Heart left ventricle (tissue), 16 donors: Measurements from ENCODE around the gene SMIM5. TPM values are rescaled to one million over a fixed set of nuclear protein-coding genes. Genes with fewer than 3 reads are reported as not detected.

ENCODE experiments used
- ATAC-seq, 4 donors: fragments of 200-7000 bp; cut with Tn5 transposase; one replicate each; pipeline ENCODE4 v1.9.1; 2020 to 2022; ENCODE audit warnings: moderate library complexity in 4 of 4, mild to moderate bottlenecking in 3 of 4, moderate number of reproducible peaks in 1 of 4
- DNase-seq, 5 donors: peaks; one replicate each; pipeline ENCODE4 v3.0.0-alpha.2; 2020
- H3K27ac ChIP-seq, 12 donors: fragments of 200-600 bp; sonication (generic) in 4 of 12; one replicate each; pipeline versions ENCODE4 v1.5.0 to v1.8.0; 2016 to 2022; ENCODE audit warnings: mild to moderate bottlenecking in 2 of 12
- H3K27me3 ChIP-seq, 9 donors: fragments of 200-600 bp; sonication (generic) in 2 of 9; one replicate each; pipeline versions ENCODE4 v1.5.1 to v1.8.0; 2016 to 2022; ENCODE audit warnings: mild to moderate bottlenecking in 3 of 9
- H3K36me3 ChIP-seq, 9 donors: fragments of 200-600 bp; sonication (generic) in 2 of 9; one replicate each; pipeline versions ENCODE4 v1.5.0 to v1.8.0; 2018 to 2022; ENCODE audit warnings: mild to moderate bottlenecking in 2 of 9
- H3K4me1 ChIP-seq, 12 donors: fragments of 200-600 bp; sonication (generic) in 4 of 12; one replicate each; pipeline versions ENCODE4 v1.5.0 to v1.8.0; 2016 to 2022; ENCODE audit warnings: mild to moderate bottlenecking in 3 of 12
- H3K4me3 ChIP-seq, 12 donors: fragments of 200-600 bp; sonication (generic) in 4 of 12; one replicate each; pipeline versions ENCODE4 v1.5.0 to v1.8.0; 2017 to 2022; ENCODE audit warnings: mild to moderate bottlenecking in 9 of 12, moderate library complexity in 4 of 12
- H3K9me3 ChIP-seq, 12 donors: fragments of 200-600 bp; sonication (generic) in 4 of 12; one replicate each; pipeline versions ENCODE4 v1.5.0 to v1.8.0; 2016 to 2022; ENCODE audit warnings: mild to moderate bottlenecking in 1 of 12
- CTCF ChIP-seq, 12 donors: fragments of 200-600 bp; sonication (generic) in 4 of 12; IDR thresholded peaks; one replicate each; pipeline versions ENCODE4 v1.5.0 to v1.8.0; 2018 to 2022; ENCODE audit warnings: antibody characterized with exemption in 12 of 12, mild to moderate bottlenecking in 5 of 12
- POLR2A ChIP-seq, 2 donors: fragments of 450-650 bp; IDR thresholded peaks; one replicate each; pipeline ENCODE4 v1.6.1; 2017; ENCODE audit warnings: antibody characterized with exemption in 2 of 2, mild to moderate bottlenecking in 2 of 2, moderate library complexity in 2 of 2
- WGBS, 4 donors: extraction: QIAGEN DNeasy Blood & Tissue Kit in 2 of 4; methylation state at CpG; one replicate each; pipeline versions ENCODE4 v1.1.5 to v1.1.7; 2013 to 2018; 5-methylcytosine and 5-hydroxymethylcytosine counted together
- intact Hi-C, 10 donors: fragments of 100-400 bp; cut with DNase I; formaldehyde crosslinking; loops; one replicate each; pipeline versions ENCODE4 v1.11.1 to v1.14.2; 2022
- polyA plus RNA-seq, 2 donors: library from polyadenylated mRNA; stranded (reverse); fragments of 200-250 nt; gene quantifications; one replicate each; pipeline ENCODE4 v1.2.3, GENCODE V29; 2013
- total RNA-seq, 9 donors: library from RNA; depleted of rRNA in 2 of 9; stranded (reverse); fragments of >200 nt in 2 of 9; fragmentation: NEBNext Ultra II Directional in 3 of 9; extraction: Animal tissue kit (Norgen Biotek cat#: 25700) in 3 of 9; gene quantifications; one replicate each; pipeline versions ENCODE4 v1.1.0 to v1.2.4, GENCODE V29; 2016 to 2023
- donor health status: ischemic (EF 13 %, LVEDD 7.1; RV severe dilation, severe dysfunction).
- donor health status: healthy with polysubstance abuse.
- donor health status: DM: no; HTN: yes; CAD: no.
- donor health status: DM: no; HTN: no; CAD: no.
- donor health status: ischemic (EF 25% LVEDD 6.9; RV normal size, moderate dysfunction).
- donor health status: ischemic (EF 25% LVEDD 5.7; RV mildly dilated, moderate dysfunction).
- donor health status: healthy.
- donor health status: DM: yes; HTN: yes; CAD: no.
- donor health status: ischemic (EF 35%, LVEDD 5.7; RV mildly dilated, moderate dysfunction).
- donor health status: nonischemic (EF 11% LVEDD 7.7; RV severe dilation, severe dysfunction).
- donor health status: DM: yes; HTN: yes; CAD: no.
- donor health status: PGD.
- donor health status: ischemic (EF 29% LVEDD 5.4; RV normal size, mild dysfunction).
- donor health status: nonischemic (EF 23%, LVEDD 6.1; RV moderate dilation, normal function).

The SMIM5 gene
- total and polyA plus RNA-seq, 11 donors, result 1.8 to 18.2 (median 6.8) TPM

GRCh38 chr17:75624021-75624420 lies 9.2 kb upstream of the SMIM5 start:
- intact Hi-C loops, result no loop called here
- DNase-seq (no peak), ATAC-seq (no peak)
- H3K27ac ChIP-seq, result no peak overlapping the region
- H3K4me1 ChIP-seq, result peaks cover 0 to 4% (median 0%) of the 10 kb centered on the region in 12 donors
- peaks cover 0 to 90% (median 54%) of the 10 kb centered on the region in 9 donors for H3K36me3 ChIP-seq
- H3K4me3 ChIP-seq, result no peak overlapping the region
- WGBS, 4 donors, result 88 to 94% (median 93%) methylated on average over 12 of the region's 12 CpGs
- no peaks in the 10 kb centered on the region for H3K9me3 ChIP-seq
- no peaks in the 10 kb centered on the region for H3K27me3 ChIP-seq
- no peak for TF ChIP-seq POLR2A (IDR thresholded peaks at IDR 0.05)

GRCh38 chr17:75624714-75625345 lies 8.4 kb upstream of the SMIM5 start:
- peak in 1 of 5 donors; percentile 55 for DNase-seq
- Histone ChIP-seq H3K9me3 (no peaks in the 10 kb centered on the region), H3K36me3 (peaks cover 0 to 82% (median 46%) of the 10 kb centered on the region in 9 donors), H3K4me3 (no peak overlapping the region), H3K27ac (no peak overlapping the region), H3K4me1 (peaks cover 0 to 4% (median 0%) of the 10 kb centered on the region in 12 donors), H3K27me3 (no peaks in the 10 kb centered on the region)
- WGBS, 4 donors, result 86 to 91% (median 87%) methylated on average over 4 to 23 of the region's 23 CpGs
- intact Hi-C loops, result no loop called here
- TF ChIP-seq POLR2A (IDR thresholded peaks at IDR 0.05), result no peak
- TF ChIP-seq CTCF (IDR thresholded peaks at IDR 0.05), result no peak
- no peak for ATAC-seq

DNA sequence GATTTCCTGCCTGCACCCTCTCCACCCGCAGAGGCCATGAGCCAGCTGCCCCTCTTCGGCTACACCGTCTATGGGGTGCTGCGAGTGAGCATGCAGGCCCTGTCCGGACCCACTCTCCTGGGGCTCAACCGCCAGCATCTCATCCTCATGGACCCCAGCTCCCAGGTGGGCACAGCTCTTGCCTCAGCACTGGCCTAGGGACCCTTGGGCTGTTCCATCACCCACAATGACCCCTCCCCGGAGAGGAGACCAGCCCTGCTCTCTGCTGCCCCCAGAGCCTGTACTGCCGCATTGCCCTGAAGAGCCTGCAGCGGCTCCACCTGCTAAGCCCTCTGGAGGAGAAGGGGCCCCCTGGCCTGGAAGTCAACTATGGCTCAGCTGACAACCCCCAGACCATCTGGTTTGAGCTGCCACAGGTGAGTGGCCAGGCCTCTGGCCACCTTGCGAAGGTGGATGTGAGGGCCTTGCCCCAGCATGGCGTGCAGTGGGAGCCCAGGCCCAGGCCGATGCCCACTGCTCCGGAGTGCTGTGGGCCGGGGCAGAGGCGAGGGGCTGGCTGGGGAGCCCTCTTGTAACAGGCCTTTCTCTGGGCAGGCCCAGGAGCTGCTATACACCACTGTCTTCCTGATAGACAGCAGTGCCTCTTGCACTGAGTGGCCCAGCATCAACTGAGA lies 7.3 kb upstream of the SMIM5 start:
- ATAC-seq (peak in 3 of 4 donors; percentile 22 to 56 (median 47)), DNase-seq (peak in 1 of 5 donors; percentile 58)
- WGBS, 4 donors, result 85 to 88% (median 87%) methylated on average over 14 to 15 of the region's 15 CpGs
- Histone ChIP-seq H3K36me3 (peaks cover 0 to 80% (median 35%) of the 10 kb centered on the region in 9 donors), H3K27me3 (no peaks in the 10 kb centered on the region), H3K9me3 (no peaks in the 10 kb centered on the region), H3K27ac (no peak overlapping the region), H3K4me1 (peaks cover 0 to 4% (median 0%) of the 10 kb centered on the region in 12 donors), H3K4me3 (no peak overlapping the region)
- peak in 11 of 12 donors; percentile 28 to 71 (median 53) for TF ChIP-seq CTCF (IDR thresholded peaks at IDR 0.05)
- no peak for TF ChIP-seq POLR2A (IDR thresholded peaks at IDR 0.05)
- intact Hi-C loops, result no loop called here

GRCh38 chr17:75626496-75627038 lies 6.7 kb upstream of the SMIM5 start:
- intact Hi-C loops, result no loop called here
- no peak for DNase-seq
- ATAC-seq, result no peak
- 60 to 73% (median 67%) methylated on average over 6 to 11 of the region's 11 CpGs for WGBS, 4 donors
- peaks cover 0 to 4% (median 0%) of the 10 kb centered on the region in 12 donors for H3K4me1 ChIP-seq
- TF ChIP-seq CTCF (IDR thresholded peaks at IDR 0.05), result no peak
- TF ChIP-seq POLR2A (IDR thresholded peaks at IDR 0.05), result no peak
- no peak overlapping the region for H3K27ac ChIP-seq
- peaks cover 0 to 76% (median 30%) of the 10 kb centered on the region in 9 donors for H3K36me3 ChIP-seq
- H3K9me3 ChIP-seq, result no peaks in the 10 kb centered on the region
- H3K4me3 ChIP-seq, result no peak overlapping the region
- no peaks in the 10 kb centered on the region for H3K27me3 ChIP-seq
